HPDE6-E6E7 (cell line): Measurements from ENCODE around the gene CAMSAP2.
"Not testable (repeated sequence)": the region's sequence is repeated elsewhere in the genome, so short reads cannot be mapped to it uniquely, and the experiment has no call there.

Experiments used
- DNase-seq: peaks from one replicate; pipeline ENCODE4 v3.0.0; 2011; ENCODE audit warnings: missing footprints; ENCODE audit errors: extremely low spot score

CAMSAP2 gene

GRCh38 chr1:200739702-200740570, 1.2 kb downstream of the CAMSAP2 start:
- no peak for DNase-seq

- no peak for DNase-seq
Measured at GRCh38 chr1:200740571-200741208, 2.0 kb downstream of the CAMSAP2 start.

- DNase-seq: no peak
Measured at GRCh38 chr1:200741551-200742207, 3.0 kb downstream of the CAMSAP2 start.

GRCh38 chr1:200744143-200744542, 5.5 kb downstream of the CAMSAP2 start:
- no peak for DNase-seq

- no peak for DNase-seq
Measured at GRCh38 chr1:200749090-200749489, 10.4 kb downstream of the CAMSAP2 start.

- DNase-seq: not testable (repeated sequence)
Measured at GRCh38 chr1:200750749-200751148, 12.1 kb downstream of the CAMSAP2 start.

GRCh38 chr1:200751717-200752116, 13.0 kb downstream of the CAMSAP2 start:
- no peak for DNase-seq

GRCh38 chr1:200753650-200754198, 15.0 kb downstream of the CAMSAP2 start:
- no peak for DNase-seq

- DNase-seq: no peak
Measured at GRCh38 chr1:200755456-200755855, 16.8 kb downstream of the CAMSAP2 start.

GRCh38 chr1:200762089-200762488, 23.4 kb downstream of the CAMSAP2 start:
- DNase-seq: no peak

GRCh38 chr1:200767321-200767720, 28.6 kb downstream of the CAMSAP2 start:
- no peak for DNase-seq

GRCh38 chr1:200771625-200772555, 33.2 kb downstream of the CAMSAP2 start:
- DNase-seq: peak; percentile 70

GRCh38 chr1:200774311-200774710, 35.6 kb downstream of the CAMSAP2 start:
- DNase-seq: no peak

- no peak for DNase-seq
Measured at GRCh38 chr1:200774735-200775444, 36.2 kb downstream of the CAMSAP2 start.

- no peak for DNase-seq
Measured at GRCh38 chr1:200775850-200776249, 37.2 kb downstream of the CAMSAP2 start.

GRCh38 chr1:200776949-200777348, 38.3 kb downstream of the CAMSAP2 start:
- DNase-seq: no peak

- no peak for DNase-seq
Measured at GRCh38 chr1:200778766-200779165, 40.1 kb downstream of the CAMSAP2 start.

- DNase-seq: no peak
Measured at GRCh38 chr1:200779326-200779725, 40.6 kb downstream of the CAMSAP2 start.

GRCh38 chr1:200780545-200781369, 42.1 kb downstream of the CAMSAP2 start:
- DNase-seq: no peak

GRCh38 chr1:200783926-200784325, 45.2 kb downstream of the CAMSAP2 start:
- DNase-seq: no peak
